ENCODE data around the gene PCNX2. TPM values are rescaled to one million over a fixed set of nuclear protein-coding genes. Genes with fewer than 3 reads are reported as not detected.

Gene PCNX2
- total and polyA plus RNA-seq, 4 donors, result 2.0 to 15.1 (median 6.4) TPM

GRCh38 chr1:232990176-232991128 is 305.1 kb downstream of the PCNX2 start:
- DNase-seq (no peak), ATAC-seq (ENCODE audit: insufficient read depth, low FRiP score) (no peak)
- Histone ChIP-seq H3K27me3 (ENCODE audit: control insufficient read depth in 3 of 3, insufficient read depth in 3 of 3, low read length in 2 of 3) (no peaks in the 10 kb centered on the region), H3K27ac (ENCODE audit: low read depth in 1 of 2, low read length in 1 of 2) (no peak overlapping the region), H3K9me3 (ENCODE audit: control insufficient read depth in 4 of 4, insufficient read depth in 3 of 4, low read length in 3 of 4) (peaks cover 0 to 7% (median 0%) of the 10 kb centered on the region in 4 donors), H3K36me3 (ENCODE audit: control insufficient read depth in 4 of 4, insufficient read depth in 4 of 4, low read length in 4 of 4) (peaks cover 0 to 3% (median 0%) of the 10 kb centered on the region in 4 donors), H3K4me1 (ENCODE audit: control insufficient read depth in 5 of 5, insufficient read depth in 5 of 5, low read length in 5 of 5) (peaks cover 0 to 14% (median 0%) of the 10 kb centered on the region in 5 donors), H3K4me3 (no peak overlapping the region), H3K9ac (ENCODE audit: insufficient read depth in 1 of 2, low read length in 2 of 2) (no peak overlapping the region)
- TF ChIP-seq CTCF (IDR thresholded peaks at IDR 0.05; ENCODE audit: control extremely low read depth, extremely low read depth), result no peak
- 91 to 94% methylated on average over 20 of the region's 20 CpGs for WGBS, 2 donors

- 80 to 81% methylated on average over 8 of the region's 8 CpGs for WGBS, 2 donors
- Histone ChIP-seq H3K4me1 (ENCODE audit: control insufficient read depth in 5 of 5, insufficient read depth in 5 of 5, low read length in 5 of 5) (peaks cover 0 to 14% (median 0%) of the 10 kb centered on the region in 5 donors), H3K9me3 (ENCODE audit: control insufficient read depth in 4 of 4, insufficient read depth in 3 of 4, low read length in 3 of 4) (peaks cover 0 to 2% (median 0%) of the 10 kb centered on the region in 4 donors), H3K27me3 (ENCODE audit: control insufficient read depth in 3 of 3, insufficient read depth in 3 of 3, low read length in 2 of 3) (no peaks in the 10 kb centered on the region), H3K4me3 (no peak overlapping the region), H3K36me3 (ENCODE audit: control insufficient read depth in 4 of 4, insufficient read depth in 4 of 4, low read length in 4 of 4) (peaks cover 0 to 3% (median 0%) of the 10 kb centered on the region in 4 donors), H3K9ac (ENCODE audit: insufficient read depth in 1 of 2, low read length in 2 of 2) (no peak overlapping the region), H3K27ac (ENCODE audit: low read depth in 1 of 2, low read length in 1 of 2) (no peak overlapping the region)
- DNase-seq (peak in 2 of 3 donors; percentile 42 to 62), ATAC-seq (ENCODE audit: insufficient read depth, low FRiP score) (no peak)
- no peak for TF ChIP-seq CTCF (IDR thresholded peaks at IDR 0.05; ENCODE audit: control extremely low read depth, extremely low read depth)
Observed at GRCh38 chr1:232988572-232989040, 306.9 kb downstream of the PCNX2 start.

- no peak for DNase-seq
- no peak for TF ChIP-seq CTCF (IDR thresholded peaks at IDR 0.05; ENCODE audit: control extremely low read depth, extremely low read depth)
- Histone ChIP-seq H3K36me3 (ENCODE audit: control insufficient read depth in 4 of 4, insufficient read depth in 4 of 4, low read length in 4 of 4) (peaks cover 0 to 3% (median 0%) of the 10 kb centered on the region in 4 donors), H3K27me3 (ENCODE audit: control insufficient read depth in 3 of 3, insufficient read depth in 3 of 3, low read length in 2 of 3) (no peaks in the 10 kb centered on the region), H3K9ac (ENCODE audit: insufficient read depth in 1 of 2, low read length in 2 of 2) (no peak overlapping the region), H3K9me3 (ENCODE audit: control insufficient read depth in 4 of 4, insufficient read depth in 3 of 4, low read length in 3 of 4) (no peaks in the 10 kb centered on the region), H3K4me1 (ENCODE audit: control insufficient read depth in 5 of 5, insufficient read depth in 5 of 5, low read length in 5 of 5) (peaks cover 0 to 14% (median 0%) of the 10 kb centered on the region in 5 donors), H3K4me3 (no peak overlapping the region), H3K27ac (ENCODE audit: low read depth in 1 of 2, low read length in 1 of 2) (no peak overlapping the region)
- 91 to 93% methylated on average over 13 of the region's 13 CpGs for WGBS, 2 donors
- ATAC-seq (ENCODE audit: insufficient read depth, low FRiP score), result no peak
Observed at GRCh38 chr1:232987774-232988140, 307.8 kb downstream of the PCNX2 start.
